T follicular helper cell (primary cell): ENCODE data around the gene OLFML3.
"Not testable (repeated sequence)": the region's sequence is repeated elsewhere in the genome, so short reads cannot be mapped to it uniquely, and the experiment has no call there.

ENCODE experiments used
- DNase-seq: peaks from one replicate; pipeline ENCODE4 v3.0.0-alpha.2; 2020; ENCODE audit warnings: low read depth

OLFML3 gene

DNA sequence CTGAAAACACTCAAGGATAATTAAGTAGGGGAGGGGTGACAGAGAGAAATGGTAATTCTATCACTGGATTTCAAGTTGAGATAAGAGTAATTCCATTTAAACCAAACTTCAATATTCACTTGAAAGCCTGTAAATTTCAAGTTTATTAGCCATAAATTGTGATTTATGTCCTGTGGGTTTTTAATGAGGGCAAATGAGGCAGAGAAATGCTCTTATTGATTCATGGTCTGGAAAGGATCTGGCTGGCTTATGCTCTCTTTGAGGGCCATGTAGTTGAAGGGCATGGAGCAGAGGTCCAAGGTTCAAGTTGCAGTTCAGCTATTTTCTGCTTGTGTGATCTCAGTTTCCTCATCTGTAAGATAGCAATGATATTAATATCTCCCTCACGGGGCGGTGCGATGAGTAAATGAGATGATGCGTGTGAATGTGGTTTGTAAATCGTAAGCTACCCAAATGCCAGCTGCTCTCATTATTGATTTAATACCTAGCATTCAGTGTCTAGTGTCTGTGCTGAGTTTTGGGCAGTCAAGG is 12.3 kb downstream of the OLFML3 start:
- no peak for DNase-seq

DNA sequence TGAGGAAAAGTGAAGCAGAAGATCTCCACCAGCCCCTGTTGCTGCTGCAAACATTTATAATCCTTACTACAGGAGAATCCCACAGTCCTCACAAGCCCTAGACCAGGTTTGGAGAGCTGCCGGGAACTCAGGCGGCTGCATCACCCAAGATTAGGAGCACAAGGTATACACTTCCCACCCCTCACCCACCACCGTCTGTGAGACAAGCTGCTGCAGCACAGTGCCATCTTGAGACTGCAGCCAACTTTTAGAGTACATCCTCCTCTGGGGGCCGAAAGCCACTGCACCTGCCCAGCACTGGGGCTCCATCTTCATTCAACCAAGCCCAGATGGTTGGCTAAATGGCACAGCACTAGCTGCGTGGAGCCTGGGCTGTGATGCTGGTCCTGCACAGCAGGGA is 13.8 kb downstream of the OLFML3 start:
- no peak for DNase-seq

DNA sequence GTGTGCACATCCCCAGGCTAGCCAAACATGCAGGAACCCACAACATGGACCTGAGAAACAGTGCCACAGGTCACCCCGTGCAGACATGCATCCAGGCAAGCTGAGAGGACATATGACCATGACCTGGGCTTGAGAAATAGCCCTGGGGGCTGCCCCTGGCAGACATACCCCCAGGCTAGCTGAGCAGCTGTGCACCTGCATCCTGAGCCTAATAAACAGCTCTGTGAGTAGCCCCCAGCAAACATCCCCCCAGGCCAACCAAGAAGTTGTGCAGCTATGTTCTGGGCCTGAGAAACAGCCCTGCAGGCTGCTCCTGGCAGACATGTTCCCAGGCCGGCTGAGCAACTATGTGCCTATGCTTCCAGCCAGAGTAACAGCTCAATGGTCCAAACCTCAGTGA is 14.5 kb downstream of the OLFML3 start:
- no peak for DNase-seq

DNA sequence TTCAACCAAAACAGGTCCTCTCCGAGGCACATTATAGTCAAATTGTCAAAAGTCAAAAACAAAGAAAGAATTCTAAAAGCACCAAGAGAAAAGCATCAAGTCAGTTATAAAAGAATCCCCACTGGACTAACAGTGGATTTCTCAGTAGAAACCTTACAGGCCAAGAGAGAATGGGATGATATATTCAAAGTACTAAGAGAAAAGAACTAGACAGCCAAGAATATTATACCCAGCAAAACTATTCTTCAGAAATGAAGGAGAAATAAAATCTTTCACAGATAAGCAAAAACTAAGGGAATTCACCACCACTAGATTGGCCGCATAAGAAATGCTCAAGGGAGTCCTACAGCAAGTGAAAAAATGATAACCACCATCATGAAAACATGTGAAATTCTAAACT is 16.1 kb downstream of the OLFML3 start:
- DNase-seq = no peak

DNA sequence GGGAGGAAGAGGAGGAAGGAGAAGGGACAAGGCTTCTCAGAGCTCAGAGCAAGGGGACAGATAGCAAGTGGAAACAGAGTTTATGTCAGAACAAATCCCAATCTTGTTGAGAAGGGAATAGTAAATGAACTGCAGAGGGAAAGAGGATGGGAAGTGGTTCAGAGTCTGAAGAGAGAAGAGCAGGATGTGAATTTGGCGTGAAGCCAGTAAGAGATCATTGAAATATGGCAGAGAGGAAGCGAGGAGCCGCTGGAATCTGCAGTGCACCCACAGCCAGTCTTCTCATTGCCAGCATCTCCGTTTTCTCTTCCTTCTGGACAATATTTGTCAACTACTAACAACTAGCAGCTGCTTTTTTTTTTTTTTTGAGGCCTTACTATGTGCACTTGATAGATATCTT is 19.1 kb downstream of the OLFML3 start:
- DNase-seq = no peak

DNA sequence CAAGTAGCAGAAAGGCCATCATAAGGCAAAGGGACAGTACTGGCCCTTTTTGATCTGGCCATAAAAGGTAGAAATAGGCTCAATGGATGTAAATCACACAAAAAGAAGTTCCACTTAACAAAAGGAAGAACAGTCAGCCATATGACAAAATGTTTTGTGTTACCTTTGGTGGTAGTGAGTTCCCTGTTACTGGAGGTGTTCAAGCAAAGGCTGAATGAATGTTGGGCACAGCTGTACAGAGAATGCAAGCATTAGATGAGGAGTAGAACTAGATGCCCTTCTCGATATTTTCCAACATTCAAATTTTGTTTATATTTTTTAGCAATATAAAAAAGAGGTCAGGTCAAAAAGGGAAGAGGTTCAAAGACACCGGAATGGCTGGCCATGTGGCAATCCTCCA is 20.0 kb downstream of the OLFML3 start:
- no peak for DNase-seq

DNA sequence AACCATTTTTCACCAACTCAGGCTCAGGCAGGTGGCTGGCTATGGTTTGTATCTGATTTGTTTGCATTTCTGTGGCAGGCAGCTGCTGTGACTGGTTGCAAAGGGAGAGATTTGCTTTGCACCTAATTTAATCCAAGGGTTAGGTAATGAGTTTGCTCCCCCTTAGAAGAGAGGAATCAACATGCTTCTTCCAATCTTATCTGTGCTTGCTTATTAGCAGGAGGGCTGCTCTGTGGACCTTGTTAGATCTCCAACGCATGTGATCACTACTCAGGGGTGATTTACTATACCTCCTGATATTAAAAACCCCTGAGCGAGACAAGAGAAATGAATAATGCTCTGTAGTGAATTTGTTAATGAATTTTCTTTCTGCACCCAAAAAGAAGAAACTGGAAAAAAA is 20.5 kb downstream of the OLFML3 start:
- no peak for DNase-seq

DNA sequence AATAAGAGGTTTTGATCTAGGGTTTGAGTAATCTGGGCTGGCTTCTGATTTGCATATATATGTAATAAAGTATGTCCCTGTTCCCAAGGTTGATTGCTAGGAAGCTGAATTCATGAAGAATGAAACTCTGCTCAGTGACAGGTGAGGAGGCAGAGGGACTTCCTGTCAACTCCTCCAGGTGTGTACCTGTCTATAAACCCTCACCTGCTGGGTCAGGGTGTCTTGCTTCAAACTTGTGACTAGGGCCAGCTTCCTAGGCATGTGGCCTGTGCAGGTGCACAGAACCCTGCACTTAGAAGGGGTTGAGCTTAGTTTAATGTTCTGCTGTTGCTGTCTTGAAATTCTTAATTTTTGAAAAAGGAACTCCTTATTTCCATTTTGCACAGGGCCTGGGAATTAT is 21.1 kb downstream of the OLFML3 start:
- no peak for DNase-seq

DNA sequence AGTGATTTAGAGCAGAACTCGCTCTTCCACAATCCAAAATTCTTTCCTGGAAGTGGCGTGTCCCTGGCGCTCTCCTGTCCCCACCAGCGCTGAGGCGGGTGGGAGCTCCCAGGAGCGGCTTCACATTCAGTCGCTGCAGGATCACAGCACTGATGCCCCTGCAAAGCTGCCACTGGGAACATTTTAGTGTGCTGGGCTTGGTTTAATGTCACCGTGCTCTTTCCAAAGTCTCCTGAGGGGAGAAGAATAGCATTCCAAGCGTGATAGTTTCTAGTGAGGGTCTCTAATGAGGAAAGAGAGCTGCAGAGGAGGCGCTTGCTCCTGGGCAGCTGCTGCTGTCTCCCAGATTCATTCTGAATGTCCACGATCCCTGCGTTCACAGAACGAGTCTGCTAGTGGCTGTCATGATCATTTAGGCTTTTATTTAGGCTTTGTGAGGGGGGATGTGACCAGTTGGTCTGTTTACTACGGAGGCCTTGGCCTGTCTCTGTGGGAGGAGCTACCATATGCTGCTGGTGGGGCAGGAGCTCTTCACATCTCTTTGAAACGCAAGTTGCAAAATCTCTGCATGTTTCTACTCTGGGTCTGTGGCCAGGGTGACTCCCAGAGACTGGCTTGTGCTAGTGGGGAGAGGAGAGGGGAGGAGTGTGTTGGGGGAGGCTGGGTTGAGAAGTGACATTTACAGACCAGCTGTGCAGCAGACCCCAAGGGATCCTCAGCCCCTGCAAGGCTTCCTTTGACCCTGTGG is 23.4 kb downstream of the OLFML3 start:
- DNase-seq = no peak

DNA sequence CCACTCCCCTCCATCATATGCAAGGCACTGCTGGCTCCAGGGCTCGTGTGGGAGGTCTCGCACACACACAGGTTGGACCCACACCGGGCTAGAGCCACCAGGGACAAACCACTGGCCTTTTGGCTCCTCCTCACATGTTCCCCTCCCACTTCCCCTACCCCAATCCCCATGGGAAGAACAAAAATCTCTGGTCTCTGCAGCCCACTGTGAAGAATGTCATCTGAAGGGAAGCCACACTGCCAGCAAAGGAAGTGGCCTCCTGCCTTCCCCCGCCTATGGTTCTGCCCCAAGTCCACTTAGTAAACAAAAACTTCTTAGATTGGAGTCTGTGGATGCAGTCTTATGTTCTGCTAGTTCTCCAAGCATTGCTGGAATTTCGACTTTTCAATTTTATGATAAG is 24.2 kb downstream of the OLFML3 start:
- no peak for DNase-seq

DNA sequence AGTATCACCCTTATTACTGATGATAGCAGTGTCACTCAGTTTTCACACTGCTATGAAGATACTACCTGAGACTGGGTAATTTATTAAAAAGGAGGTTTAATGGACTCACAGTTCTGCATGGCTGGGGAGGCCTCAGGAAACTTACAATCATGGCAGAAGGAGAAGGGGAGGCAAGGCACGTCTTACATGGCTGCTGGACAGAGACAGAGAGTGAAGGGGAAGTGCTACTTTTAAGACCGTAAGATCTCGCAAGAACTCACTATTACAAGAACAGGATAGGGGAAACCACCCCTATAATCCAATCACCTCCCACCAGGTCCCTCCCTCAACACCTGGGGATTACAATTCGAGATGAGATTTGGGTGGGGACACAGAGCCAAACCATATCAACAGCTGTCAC is 27.6 kb downstream of the OLFML3 start:
- DNase-seq = not testable (repeated sequence)

DNA sequence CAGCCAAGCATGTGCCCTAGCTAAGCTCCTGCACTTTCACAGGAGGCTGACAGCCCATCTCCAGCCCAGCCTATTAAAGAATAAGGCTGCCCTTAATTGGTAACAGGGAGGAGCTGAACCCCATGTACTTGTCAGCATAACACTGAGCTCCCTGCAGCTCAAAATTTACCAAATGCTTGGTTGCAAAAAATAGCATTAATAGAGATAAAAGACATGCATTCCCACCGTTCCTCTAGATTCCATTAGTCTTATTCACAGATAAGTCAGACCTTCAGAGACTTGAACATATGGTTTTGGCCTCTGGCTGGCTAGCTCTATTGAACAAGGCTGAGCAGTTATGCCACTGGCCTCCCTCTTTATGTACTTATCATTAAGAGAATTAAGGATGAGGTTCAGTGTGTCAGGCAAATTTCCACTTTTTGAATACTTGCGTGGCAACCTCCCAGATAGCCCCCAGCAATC is 29.2 kb downstream of the OLFML3 start:
- no peak for DNase-seq

DNA sequence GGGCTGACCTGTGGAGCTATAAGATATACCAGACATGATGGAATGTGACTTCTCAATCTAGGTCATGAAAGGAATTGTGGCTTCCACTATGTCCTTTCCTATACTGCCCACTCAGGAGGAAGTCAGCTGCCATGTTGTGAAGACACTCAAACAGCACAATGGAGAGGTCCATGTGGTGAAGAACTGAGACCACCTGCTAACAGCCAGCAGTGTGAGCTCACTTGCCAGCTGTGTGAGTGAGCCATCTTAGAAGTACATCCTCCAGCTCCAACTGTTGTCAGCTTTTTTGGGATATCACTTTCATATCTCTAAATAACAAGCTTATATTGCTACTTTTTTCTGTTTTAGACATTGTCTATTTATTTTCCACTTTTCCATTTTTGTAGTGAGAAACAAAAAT is 29.7 kb downstream of the OLFML3 start:
- DNase-seq = no peak

DNA sequence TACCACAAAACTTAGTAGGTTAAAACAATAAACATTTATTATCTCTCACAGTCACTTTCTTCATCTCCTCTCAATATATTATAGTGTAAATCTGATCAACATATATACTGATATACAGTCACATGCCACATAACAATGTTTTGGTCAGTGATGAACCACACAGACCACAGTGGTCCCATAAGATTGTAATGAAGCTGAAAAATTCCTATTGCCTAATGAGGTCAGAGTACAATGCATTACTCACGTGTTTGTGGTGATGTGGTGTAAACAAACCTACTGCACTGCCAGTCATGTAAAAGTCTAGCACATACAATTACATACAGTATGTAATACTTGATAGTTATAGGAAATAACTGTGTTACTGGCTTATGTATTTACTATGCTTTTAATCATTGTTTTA is 30.1 kb downstream of the OLFML3 start:
- no peak for DNase-seq

DNA sequence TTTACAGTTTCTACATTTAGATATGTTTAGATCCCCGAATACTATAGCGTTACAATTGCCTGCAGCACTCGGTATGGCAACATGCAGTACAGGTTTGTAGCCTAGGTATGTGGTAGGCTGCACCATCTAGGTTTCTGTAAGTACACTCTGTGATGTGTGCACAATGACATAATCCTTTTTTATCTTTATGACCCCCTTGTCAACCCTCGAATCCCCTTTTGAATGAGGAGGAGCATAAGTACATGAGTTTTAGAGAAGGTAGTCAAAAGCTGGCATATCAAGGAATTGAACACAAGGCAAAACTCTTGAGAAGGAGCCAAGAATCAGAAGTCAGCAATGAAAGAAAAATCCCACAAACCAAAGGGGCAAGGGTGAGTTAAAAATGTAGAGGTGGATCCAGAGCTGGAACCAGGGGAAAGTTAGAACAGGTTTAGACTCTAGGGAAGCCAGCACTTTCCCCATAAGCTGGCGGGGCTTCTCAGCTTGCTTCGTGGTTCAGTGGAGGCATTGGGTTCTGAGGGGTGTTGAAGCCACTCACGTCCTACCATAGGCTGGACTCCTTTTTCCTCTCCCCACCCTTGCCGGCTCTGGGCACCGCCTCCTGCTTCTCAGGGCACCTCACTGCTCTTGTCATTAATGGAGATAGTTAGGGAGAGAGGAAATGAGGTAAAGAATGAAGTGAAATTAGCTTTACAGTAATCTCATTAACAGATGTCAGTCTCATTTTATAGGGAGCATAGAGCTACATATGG is 31.3 kb downstream of the OLFML3 start:
- no peak for DNase-seq

DNA sequence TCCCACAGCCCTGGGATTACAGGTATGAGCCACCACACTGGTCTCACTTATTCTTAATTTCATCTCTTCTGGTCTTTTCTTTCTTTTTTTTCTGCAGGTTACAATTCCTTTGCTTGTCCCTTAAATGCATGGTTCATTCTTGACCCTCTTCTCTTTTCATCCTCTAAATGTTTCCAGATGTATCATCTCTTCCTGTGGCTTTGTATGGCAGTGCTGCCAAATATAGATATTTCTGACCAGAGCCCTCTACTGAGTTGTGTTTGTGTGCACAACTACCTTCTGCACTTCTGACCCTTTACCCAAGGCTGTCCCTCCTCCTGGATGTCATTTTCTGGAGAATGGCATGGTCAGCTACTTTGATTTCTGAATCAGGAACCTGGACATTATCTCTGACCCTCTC is 32.5 kb downstream of the OLFML3 start:
- no peak for DNase-seq

DNA sequence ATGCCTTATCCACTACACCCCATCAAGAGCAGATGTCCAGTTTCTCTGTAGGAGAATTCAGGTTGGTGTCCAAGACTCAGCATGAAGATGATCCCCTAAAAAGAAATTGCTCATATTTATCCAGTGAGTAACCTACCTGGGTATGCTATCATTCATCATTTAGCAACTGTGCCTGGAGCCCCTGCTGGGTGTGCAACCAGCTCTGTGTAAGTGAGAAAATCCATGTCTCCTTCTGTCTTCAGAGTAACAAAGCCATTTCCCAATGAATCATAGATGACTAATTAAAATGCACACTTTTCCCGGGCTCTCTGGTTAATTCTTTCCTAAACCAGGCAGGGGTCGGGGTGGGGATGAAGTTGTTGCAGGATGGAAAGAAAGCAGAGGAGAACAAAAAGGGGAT is 35.8 kb downstream of the OLFML3 start:
- DNase-seq = no peak

DNA sequence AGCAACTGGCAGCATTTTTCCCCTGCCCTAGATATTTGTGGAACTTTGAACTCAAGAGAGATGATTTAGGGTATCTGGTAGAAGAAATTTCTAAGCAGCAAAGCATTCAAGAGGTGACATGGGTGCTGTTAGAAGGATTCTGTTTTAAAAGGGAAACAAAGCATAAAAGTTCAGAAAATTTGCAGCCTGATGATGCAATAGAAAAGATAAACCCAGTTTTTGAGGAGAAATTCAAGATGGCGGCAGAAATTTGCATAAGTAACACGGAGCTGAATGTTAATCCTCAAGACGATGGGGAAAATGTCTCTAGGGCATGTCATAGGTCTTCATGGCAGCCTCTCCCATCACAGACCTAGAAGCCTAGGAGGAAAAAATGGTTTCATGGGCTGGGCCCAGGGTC is 40.5 kb downstream of the OLFML3 start:
- not testable (repeated sequence) for DNase-seq

DNA sequence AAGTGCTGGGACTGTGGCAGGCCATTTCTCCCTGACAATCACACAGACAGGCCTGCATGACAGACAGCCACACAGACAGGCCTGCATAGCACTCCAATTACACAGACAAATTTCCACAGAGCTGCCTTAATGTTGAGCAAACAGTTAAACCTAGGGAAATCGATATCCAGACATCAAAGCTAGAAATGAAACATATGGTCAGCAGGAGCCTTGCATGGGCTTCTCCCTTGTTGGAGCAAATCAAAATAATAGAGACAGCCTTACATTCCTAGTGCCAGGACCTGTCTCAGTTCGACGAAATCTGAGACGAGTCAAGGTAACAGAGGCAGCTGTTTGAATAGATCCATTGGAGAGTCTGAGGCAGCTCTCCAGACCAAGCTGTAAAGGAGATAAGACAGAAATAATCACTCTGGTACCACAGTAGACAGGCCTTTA is 42.4 kb downstream of the OLFML3 start:
- DNase-seq = no peak

DNA sequence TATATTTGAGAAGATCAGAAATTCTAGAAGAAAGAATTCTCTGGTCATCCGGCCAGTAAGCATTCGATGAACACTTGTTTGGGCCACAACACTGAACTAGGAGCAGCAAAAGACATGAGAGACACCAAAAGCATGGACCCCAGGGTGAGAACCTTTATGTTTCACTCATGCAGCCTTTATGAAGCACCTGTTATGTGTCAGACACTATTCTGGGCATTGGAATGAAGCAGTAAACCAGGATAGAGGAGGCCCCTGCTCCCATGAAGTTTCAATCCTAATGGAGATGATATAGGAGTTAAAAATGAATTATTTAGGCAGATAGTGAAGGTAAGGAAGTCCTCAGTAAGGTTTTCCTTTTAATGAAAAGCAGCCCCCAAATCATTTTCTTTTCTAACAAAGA is 43.6 kb downstream of the OLFML3 start:
- DNase-seq = no peak

DNA sequence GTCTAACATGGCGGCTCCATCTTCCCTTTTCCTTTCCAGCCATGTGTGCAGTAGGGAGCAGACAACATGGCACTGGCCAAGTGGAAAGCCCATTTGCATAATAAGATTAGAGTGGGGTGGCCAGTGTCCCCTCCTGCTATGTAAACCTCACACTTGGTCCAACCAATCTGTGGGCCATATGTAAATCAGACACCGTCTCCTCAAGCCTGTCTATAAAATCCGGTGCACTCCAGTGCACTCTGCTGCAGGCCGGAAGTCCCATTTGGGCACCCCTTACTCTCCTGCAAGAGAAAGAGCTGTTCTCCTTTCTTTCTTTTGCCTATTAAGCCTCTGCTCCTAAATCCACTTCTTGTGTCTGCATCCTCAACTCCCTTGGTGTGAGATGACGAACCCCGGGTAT is 44.1 kb downstream of the OLFML3 start:
- no peak for DNase-seq

DNA sequence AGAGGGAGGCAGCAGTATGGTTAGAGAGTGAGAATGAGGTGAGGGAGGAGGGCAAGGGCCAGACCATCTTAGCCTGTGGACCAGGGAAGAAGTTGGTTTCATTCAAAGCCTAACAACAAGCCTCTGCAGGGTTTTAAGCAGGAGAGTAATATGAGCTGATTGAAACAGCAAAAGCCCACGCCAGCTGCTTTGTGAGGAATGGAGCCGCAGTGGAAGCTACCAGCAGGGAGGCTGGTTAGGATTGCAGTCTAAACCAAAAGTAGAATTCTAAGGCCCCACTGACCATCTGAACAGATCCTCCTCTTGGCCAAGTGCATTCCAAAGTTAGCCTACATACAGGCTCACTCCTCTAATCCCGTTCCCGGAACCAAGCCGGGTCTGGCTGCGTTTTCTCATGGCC is 44.8 kb downstream of the OLFML3 start:
- DNase-seq = no peak
